SK-N-SH treated with all-trans-retinoic acid at 6 μM for 48 hours (cell line): ENCODE measurements around the gene TDRD3.

Experiments
- POU6F1 ChIP-seq: fragments of 250-450 bp; sonication (Bioruptor Pico); IDR thresholded peaks from 2 replicates; pipeline ENCODE4 v1.8.0; 2021; ENCODE audit warnings: low read depth, mild to moderate bottlenecking, moderate library complexity, borderline replicate concordance
- SNAI2 ChIP-seq: fragments of 250-450 bp; sonication (Bioruptor Pico); IDR thresholded peaks from 2 replicates; pipeline ENCODE4 v1.5.0; 2020; ENCODE audit warnings: mild to moderate bottlenecking, moderate library complexity

- TF ChIP-seq POU6F1 (CRISPR knock-in tag), result no peak
- no peak for TF ChIP-seq SNAI2
Measured at GRCh38 chr13:60412909-60413616, 16.0 kb downstream of the TDRD3 start.
